GM12874 (cell line): Measurements from ENCODE around the gene ZNF714.

Source experiments
- CTCF ChIP-seq: IDR thresholded peaks from 2 replicates; pipeline ENCODE4 v1.5.1; 2011; ENCODE audit warnings: low read depth, mild to moderate bottlenecking, control low read depth, low read length, moderate library complexity; ENCODE audit not compliant: insufficient read depth

ZNF714 gene

DNA sequence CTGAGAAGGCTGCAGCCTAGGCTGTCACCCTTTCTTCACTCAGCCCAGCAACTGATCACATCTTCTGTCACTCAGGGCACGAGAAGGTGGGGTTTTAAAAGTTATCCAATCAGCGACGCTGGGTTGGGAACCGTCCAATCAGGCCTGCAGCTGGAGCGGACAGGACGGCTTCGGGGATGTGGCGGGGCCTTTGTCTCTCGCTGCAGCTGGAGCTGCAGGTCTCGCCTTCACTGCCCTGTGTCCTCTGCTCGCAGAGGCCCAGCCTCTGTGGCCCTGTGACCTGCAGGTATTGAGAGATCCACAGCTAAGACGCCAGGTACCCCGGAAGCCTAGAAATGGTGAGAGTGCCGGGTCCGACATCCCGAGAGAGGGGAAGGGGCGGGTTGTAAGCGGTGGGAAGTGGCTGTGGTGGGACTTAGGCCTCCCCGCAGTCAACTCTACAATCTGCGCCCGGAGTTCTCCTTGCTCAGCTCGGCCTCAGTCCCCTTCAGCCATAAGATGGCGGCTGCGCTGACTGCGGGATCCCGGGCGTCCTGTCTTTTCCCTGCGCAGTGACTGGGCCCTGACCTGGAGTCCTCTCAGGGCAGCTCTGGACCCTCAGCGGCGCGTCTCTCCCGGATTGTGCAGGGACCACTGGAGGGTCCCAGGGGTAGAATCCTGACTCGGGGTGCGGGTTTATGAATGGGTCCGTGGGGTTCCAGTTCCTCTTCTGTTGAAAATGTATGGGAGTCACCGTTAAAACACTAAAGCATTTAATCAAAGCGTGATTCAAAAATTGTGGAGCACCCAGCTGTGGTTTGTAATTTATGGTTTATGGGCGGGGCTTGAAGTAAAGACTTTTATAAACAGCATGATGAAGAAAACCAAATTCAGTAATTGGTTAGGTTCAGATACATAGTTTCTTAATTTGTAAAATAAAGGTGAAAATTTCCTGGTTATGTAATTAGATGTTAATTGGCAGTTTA, at the start of gene ZNF714:
ZNF714 (plus strand) TSS at position 193 of the 965 bp plus-strand sequence. CDS start 16,066 bp downstream, outside the sequence.
- TF ChIP-seq CTCF, result no peak

GRCh38 chr19:21045028-21045427, 37.0 kb upstream of the ZNF714 start:
- TF ChIP-seq CTCF, result no peak

DNA sequence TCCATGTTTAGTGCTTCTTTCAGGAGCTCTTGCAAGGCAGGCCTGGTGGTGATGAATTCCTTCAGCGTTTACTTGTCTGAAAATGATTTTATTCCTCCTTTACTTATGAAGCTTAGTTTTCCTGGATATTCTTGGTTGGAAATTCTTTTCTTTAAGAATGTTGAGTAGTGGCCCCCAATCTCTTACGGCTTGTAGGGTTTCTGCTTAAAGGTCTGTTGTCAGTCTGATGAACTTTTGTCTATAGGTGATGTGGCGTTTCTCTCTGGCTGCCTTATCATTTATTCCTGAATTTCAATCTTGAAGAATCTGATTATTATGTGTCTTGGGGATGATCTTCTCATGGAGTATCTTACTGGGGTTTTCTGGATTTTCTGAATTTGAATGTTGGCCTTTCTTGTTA, 35.5 kb upstream of the ZNF714 start:
- no peak for TF ChIP-seq CTCF

- no peak for TF ChIP-seq CTCF
Measured at GRCh38 chr19:21047716-21048115, 34.3 kb upstream of the ZNF714 start.

- no peak for TF ChIP-seq CTCF
Measured at GRCh38 chr19:21052902-21053301, 29.1 kb upstream of the ZNF714 start.

GRCh38 chr19:21065336-21065735, 16.7 kb upstream of the ZNF714 start:
- no peak for TF ChIP-seq CTCF

DNA sequence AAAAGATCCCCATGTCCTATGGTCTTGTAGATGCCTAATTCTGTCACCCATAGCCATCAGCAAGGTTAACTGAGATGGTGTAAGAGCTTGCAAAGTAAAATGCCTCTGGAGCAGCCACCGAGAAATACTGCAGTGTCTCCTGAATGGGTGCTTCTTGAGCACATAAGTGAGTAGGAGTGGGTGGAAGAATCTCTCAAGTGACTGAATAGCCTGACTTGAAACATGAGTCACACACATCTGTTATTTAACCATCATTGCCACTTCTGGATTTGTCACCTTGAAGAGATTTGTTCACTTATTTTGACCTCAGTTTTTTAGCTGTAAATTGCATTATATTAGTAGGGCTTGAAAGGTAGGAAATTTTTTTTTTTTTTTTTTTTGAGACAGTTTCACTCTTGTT, 2.3 kb downstream of the ZNF714 start:
- no peak for TF ChIP-seq CTCF
